ENCODE data around the gene BAIAP2L1.

Gene BAIAP2L1

GRCh38 chr7:98365863-98366561 is 34.9 kb downstream of the BAIAP2L1 start:
- TF ChIP-seq CTCF (IDR thresholded peaks at IDR 0.05; ENCODE audit: insufficient read depth, low read depth, low read length, missing control alignments), result no peak
- DNase-seq (ENCODE audit: low read depth), result no peak
- no peak overlapping the region for H3K4me3 ChIP-seq (ENCODE audit: low read depth, low read length)

- no peak for DNase-seq (ENCODE audit: low read depth)
- H3K4me3 ChIP-seq (ENCODE audit: low read depth, low read length), result no peak overlapping the region
- TF ChIP-seq CTCF (IDR thresholded peaks at IDR 0.05; ENCODE audit: insufficient read depth, low read depth, low read length, missing control alignments), result no peak
Measured at GRCh38 chr7:98364220-98364619, 36.7 kb downstream of the BAIAP2L1 start.

- no peak overlapping the region for H3K4me3 ChIP-seq (ENCODE audit: low read depth, low read length)
- DNase-seq (ENCODE audit: low read depth), result no peak
- TF ChIP-seq CTCF (IDR thresholded peaks at IDR 0.05; ENCODE audit: insufficient read depth, low read depth, low read length, missing control alignments), result no peak
Measured at GRCh38 chr7:98362517-98362916, 38.4 kb downstream of the BAIAP2L1 start.

GRCh38 chr7:98360221-98361130 is 40.4 kb downstream of the BAIAP2L1 start:
- DNase-seq (ENCODE audit: low read depth), result no peak
- no peak overlapping the region for H3K4me3 ChIP-seq (ENCODE audit: low read depth, low read length)
- no peak for TF ChIP-seq CTCF (IDR thresholded peaks at IDR 0.05; ENCODE audit: insufficient read depth, low read depth, low read length, missing control alignments)

- DNase-seq (ENCODE audit: low read depth), result no peak
- no peak for TF ChIP-seq CTCF (IDR thresholded peaks at IDR 0.05; ENCODE audit: insufficient read depth, low read depth, low read length, missing control alignments)
- no peak overlapping the region for H3K4me3 ChIP-seq (ENCODE audit: low read depth, low read length)
Measured at GRCh38 chr7:98359395-98359794, 41.5 kb downstream of the BAIAP2L1 start.

GRCh38 chr7:98358706-98359105 is 42.2 kb downstream of the BAIAP2L1 start:
- no peak for TF ChIP-seq CTCF (IDR thresholded peaks at IDR 0.05; ENCODE audit: insufficient read depth, low read depth, low read length, missing control alignments)
- no peak overlapping the region for H3K4me3 ChIP-seq (ENCODE audit: low read depth, low read length)
- DNase-seq (ENCODE audit: low read depth), result no peak
